ENCODE measurements around the gene MKNK2.
A peak's percentile ranks its signal among the peaks of the same experiment; 100 is the strongest.

Gene MKNK2

GRCh38 chr19:2059422-2060201, 8.6 kb upstream of the MKNK2 start:
- TF ChIP-seq ZFX (IDR thresholded peaks at IDR 0.05) (peak; percentile 39; the same call in 1 of the 2 replicates), CTCF (conservative IDR thresholded peaks at IDR 0.05) (no peak)

GRCh38 chr19:2058570-2059421, 7.8 kb upstream of the MKNK2 start:
- H3K27ac ChIP-seq = peak overlapping the region; percentile 95
- no peak for TF ChIP-seq CTCF (conservative IDR thresholded peaks at IDR 0.05)
- no peak for TF ChIP-seq ZFX (IDR thresholded peaks at IDR 0.05)

More at GRCh38 chr19:2059422-2060201, 8.6 kb upstream of the MKNK2 start:
- peak overlapping the region; percentile 95 for H3K27ac ChIP-seq

- H3K27ac ChIP-seq = peak overlapping the region; percentile 95
- TF ChIP-seq CTCF (conservative IDR thresholded peaks at IDR 0.05) (no peak), ZFX (IDR thresholded peaks at IDR 0.05) (no peak)
These were observed 6.7 kb upstream of the MKNK2 start for GRCh38 chr19:2057484-2058469.

- no peak overlapping the region; the same call in 1 of the 2 replicates for H3K27ac ChIP-seq
- TF ChIP-seq ZFX (IDR thresholded peaks at IDR 0.05) (no peak), CTCF (conservative IDR thresholded peaks at IDR 0.05) (no peak)
These were observed 5.8 kb upstream of the MKNK2 start for GRCh38 chr19:2056837-2057192.

- TF ChIP-seq ZFX (IDR thresholded peaks at IDR 0.05) = no peak
- TF ChIP-seq CTCF (conservative IDR thresholded peaks at IDR 0.05) = no peak
- 0 out of 2 replicates have a peak overlapping the region, but pooled peaks have one; percentile 3 for H3K27ac ChIP-seq
These were observed 5.1 kb upstream of the MKNK2 start for GRCh38 chr19:2055931-2056836.

GRCh38 chr19:2054763-2055162, 3.7 kb upstream of the MKNK2 start:
- TF ChIP-seq ZFX (IDR thresholded peaks at IDR 0.05) (no peak), CTCF (conservative IDR thresholded peaks at IDR 0.05) (no peak)
- H3K27ac ChIP-seq = no peak overlapping the region; the same call in 1 of the 2 replicates
